NCI-H1105 treated with DMSO at 0.1 percent for 48 hours (cell line): ENCODE data around the gene TNK2.
"Not testable (repeated sequence)": the region's sequence is repeated elsewhere in the genome, so short reads cannot be mapped to it uniquely, and the experiment has no call there.

Experiments
- DNase-seq: peaks from one replicate; lab custom pipeline; 2025; lab: John Stamatoyannopoulos, UW

TNK2 gene

GRCh38 chr3:195870442-195870841 lies 37.9 kb downstream of the TNK2 start:
- no peak for DNase-seq

GRCh38 chr3:195869413-195870001 lies 38.8 kb downstream of the TNK2 start:
- DNase-seq: no peak

GRCh38 chr3:195868866-195869412 lies 39.4 kb downstream of the TNK2 start:
- DNase-seq: no peak

- no peak for DNase-seq
Measured at GRCh38 chr3:195868336-195868865, 40.0 kb downstream of the TNK2 start.

GRCh38 chr3:195867631-195868335 lies 40.6 kb downstream of the TNK2 start:
- no peak for DNase-seq

- no peak for DNase-seq
Measured at GRCh38 chr3:195866686-195867511, 41.5 kb downstream of the TNK2 start.

GRCh38 chr3:195865752-195866151 lies 42.6 kb downstream of the TNK2 start:
- DNase-seq: no peak

GRCh38 chr3:195863121-195864061 lies 45.0 kb downstream of the TNK2 start:
- peak; percentile 8 for DNase-seq

GRCh38 chr3:195862318-195862717 lies 46.0 kb downstream of the TNK2 start:
- DNase-seq: not testable (repeated sequence)

GRCh38 chr3:195860456-195860855 lies 47.9 kb downstream of the TNK2 start:
- DNase-seq: no peak

- peak; percentile 20 for DNase-seq
Measured at GRCh38 chr3:195859846-195860411, 48.4 kb downstream of the TNK2 start.

- DNase-seq: peak; percentile 69
Measured at GRCh38 chr3:195859061-195859845, 49.1 kb downstream of the TNK2 start.

GRCh38 chr3:195856410-195857084 lies 51.8 kb downstream of the TNK2 start:
- no peak for DNase-seq

- DNase-seq: peak; percentile 3
Measured at GRCh38 chr3:195855471-195856409, 52.6 kb downstream of the TNK2 start.

GRCh38 chr3:195854628-195855294 lies 53.6 kb downstream of the TNK2 start:
- no peak for DNase-seq

GRCh38 chr3:195853996-195854395 lies 54.4 kb downstream of the TNK2 start:
- no peak for DNase-seq

GRCh38 chr3:195853036-195853435 lies 55.3 kb downstream of the TNK2 start:
- no peak for DNase-seq
